ENCODE results near the gene ZNF775.
A peak's percentile ranks its signal among the peaks of the same experiment; 100 is the strongest.

Gene ZNF775

DNA sequence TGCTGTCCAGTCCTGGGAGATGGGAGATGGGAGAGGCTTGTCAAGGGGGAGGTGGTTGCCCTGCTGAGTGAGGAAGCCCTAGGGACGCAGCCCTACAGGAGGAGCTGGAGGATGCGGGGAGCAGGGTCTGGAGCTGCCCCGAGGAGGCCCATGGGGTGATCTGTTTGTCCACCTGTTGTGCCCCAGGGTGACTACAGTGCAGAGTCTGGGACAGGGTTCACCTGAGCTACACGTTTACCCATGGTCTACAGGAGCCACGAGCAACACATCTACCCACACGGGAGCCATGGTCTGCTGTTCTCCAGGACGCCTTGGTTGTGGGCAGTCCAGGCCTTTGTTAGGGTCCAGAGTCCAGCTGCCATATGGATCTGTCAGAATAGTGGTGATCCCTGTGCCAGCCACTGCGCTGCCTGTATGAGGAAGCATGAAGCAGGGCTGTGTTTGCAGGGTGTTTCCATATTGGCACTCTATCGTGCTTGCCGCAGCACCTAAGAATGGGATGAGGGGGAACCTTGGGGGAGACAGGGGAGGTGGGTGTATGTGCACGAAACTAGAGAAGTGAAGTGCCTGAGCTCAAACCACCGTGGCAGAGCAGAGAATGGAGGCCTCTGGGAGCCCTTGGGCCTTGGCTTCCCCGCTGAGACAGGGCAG lies 23.7 kb downstream of the ZNF775 start:
- DNase-seq: no peak

DNA sequence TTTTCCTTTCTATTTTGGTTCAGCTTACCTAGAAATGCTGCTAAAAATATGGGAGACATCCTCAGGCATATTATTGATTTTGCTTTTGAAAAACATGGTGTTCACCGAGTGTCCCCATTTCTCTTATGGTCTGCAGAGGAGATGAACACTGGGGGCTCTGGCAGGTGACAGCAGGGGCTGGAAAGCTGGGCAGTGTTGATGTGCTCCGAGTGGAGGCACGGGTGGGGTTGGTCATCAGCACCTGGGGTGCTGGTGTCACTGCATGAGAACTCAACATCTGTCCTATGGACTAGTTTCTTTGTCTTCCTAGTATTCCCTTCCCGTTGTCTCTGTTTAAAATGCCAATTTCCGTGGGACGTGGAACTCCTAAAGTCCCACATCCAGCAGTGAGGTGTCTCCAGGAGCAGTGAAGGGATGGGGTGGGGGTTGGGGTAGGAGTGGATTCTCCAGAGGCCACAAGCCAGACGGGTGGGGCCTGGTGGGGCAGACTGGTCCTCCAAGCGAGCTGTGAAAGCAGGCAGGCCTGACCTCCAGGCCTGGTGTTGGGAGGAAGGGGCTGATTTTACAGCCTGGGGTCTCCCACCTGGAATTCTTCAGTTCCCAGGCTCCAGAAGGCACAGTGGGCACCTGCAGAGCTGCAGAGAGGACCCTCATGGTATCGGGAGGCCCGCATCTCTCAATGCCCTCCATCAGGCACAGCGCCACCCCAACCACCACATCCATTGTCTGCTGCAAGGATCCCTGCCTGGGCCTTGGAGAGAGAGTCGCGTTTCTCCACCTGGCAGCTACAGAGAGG lies 24.4 kb downstream of the ZNF775 start:
- no peak for DNase-seq

DNA sequence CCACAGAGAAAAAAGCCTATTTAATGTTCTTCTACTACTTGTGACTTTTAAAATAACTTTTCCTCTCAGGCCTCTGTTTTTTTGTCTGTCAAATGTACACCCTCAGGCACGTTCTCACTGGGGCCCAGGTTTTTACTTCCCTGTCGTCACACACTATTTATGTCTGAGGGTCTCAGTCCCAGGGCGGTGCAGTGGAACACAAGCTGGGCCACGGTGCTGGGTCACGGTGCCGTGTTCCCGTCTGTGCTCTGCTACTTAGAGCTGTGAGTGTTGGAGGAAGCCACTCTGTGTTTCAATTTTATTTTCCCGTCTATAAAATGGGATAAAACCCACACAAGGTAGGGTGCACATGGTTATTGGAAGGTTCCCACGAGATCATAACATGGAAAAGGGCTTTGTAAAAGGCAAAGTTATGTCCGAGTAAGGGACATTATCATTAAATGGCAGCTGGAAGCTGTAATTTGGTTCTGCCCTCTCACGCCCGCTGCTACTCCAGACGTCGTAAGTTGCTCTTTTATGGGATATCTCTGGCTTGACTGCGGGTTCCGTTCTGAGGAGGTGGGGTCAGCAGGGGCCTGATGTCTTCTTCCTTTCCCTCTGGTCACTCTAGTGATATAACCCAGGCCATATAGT lies 25.2 kb downstream of the ZNF775 start:
- peak; percentile 73 for DNase-seq

DNA sequence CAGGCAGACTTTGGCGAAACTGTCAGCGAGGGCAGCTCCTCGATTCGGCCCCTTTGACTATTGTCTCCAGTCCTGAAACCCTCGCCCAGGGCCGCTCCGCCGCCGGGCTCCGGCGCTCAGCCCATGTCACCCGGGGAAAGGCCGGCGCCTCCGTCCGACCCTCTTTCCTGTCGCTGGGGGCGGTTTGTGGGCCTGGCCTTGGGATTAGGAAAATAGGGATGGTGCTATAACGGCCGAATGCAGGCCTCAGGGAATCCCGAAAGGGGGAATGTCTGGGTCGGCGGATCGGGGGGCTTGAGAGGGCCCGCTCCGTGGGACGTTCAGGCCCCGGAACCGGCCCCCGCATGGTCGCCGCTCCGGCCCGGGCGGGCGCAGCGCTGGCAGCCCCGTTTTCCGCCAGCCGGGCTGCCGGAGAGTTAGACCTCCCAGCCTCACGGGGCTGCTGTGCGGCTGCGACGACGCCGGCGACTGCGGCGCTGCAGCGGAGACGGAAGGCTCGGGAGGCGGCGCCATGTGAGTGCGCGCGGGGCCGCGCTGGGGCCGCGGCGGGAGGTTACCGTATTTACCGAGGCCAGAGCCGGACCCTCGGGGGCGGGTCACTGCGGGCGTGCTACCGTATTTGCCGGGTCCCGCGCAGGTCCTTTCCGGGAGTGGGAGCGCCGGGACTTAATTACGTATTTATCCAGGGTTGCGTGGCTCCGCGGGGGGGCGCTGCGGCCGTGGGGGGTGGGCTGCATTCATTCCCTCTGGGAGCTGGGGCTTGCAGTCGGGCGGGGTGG lies 25.9 kb downstream of the ZNF775 start:
- DNase-seq: peak; percentile 94

DNA sequence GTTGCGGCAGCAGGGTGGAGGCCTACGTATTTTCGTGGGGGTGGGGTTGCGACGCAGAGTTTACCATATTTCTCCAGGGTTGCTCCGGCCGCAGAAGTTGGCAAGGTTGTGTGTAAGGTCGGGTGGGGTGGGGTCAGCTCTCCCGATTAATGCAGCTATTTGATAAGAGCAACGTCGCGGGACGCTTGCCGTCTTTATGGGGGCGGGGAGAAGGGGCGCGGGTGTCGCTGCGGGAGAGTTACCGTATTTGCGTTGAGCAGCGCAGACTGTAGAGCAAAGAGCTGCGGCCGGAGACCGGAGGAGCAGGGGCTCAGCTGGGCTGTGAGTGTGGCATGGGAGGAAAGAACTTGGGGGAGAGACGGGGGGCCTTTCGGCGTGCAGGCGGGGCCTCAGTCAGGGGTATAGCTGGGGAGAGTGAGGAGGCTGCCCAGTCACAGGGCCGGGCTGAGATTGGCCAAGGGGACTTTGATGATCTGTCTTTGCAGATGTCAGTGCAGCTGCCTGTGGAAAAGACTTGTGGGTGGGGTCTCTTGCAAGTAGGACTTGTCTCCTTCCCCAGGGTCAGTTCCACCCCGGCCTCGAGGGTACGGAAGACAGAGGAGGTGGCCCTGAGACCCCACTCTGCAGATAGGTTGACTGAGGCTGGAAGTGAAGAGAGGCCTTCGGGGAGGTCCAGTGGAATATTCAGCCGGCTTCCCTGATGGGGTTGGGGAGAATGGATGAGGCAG lies 26.6 kb downstream of the ZNF775 start:
- peak; percentile 94 for DNase-seq

DNA sequence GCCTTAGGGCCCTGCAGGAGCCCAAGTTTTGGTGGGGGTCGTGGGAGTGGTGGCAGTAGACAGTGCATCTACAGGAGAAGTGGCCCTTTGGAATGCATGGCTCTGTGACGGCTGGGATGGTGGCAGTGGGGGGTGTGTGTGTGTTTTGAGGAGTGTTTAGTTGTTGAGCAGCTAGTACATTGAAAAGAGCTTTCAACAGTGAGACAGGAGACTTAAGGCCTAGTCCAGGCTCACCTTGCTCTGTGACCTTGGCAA lies 27.1 kb downstream of the ZNF775 start:
- DNase-seq: peak; percentile 71

DNA sequence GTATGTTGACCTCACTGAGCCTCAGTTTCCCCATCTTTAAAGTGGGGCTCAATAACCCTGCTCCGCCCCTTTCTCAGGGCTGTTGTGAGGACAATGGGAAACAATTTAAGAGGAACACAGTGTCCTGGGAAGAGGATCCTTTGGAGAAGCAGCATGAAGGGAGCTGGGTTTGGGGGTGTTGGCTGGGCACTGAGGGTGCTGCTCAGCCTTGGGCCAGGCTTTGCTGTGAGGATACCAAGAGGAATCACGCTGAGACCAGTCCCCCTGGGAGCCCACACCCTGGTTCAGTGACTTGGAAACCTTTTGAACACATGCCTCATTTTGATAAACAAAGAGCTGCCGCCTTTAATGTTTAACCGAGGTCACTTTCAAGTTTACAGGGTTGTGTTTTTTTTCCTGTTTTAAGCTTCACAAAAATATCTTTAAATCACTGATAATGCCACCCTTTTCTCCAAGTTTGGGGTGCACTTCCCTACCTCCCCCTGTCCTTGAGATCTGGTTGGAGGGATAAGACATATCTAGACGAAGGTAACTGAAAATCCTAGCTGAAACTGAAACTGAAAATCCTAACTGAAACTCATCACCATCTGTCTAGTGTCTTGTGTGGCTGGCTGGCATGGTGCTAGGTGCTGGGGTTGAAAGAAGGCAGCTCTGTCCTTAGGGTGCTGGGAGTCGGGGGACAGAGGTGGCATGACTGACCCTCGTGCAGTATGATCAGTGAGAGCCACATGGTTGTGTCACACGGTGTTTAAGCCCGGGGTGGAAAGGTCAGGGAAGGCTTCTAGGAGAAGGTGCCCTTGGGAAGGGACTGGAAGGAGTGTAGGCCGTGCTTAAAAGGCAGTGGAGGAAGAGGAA lies 27.7 kb downstream of the ZNF775 start:
- DNase-seq: peak; percentile 69

DNA sequence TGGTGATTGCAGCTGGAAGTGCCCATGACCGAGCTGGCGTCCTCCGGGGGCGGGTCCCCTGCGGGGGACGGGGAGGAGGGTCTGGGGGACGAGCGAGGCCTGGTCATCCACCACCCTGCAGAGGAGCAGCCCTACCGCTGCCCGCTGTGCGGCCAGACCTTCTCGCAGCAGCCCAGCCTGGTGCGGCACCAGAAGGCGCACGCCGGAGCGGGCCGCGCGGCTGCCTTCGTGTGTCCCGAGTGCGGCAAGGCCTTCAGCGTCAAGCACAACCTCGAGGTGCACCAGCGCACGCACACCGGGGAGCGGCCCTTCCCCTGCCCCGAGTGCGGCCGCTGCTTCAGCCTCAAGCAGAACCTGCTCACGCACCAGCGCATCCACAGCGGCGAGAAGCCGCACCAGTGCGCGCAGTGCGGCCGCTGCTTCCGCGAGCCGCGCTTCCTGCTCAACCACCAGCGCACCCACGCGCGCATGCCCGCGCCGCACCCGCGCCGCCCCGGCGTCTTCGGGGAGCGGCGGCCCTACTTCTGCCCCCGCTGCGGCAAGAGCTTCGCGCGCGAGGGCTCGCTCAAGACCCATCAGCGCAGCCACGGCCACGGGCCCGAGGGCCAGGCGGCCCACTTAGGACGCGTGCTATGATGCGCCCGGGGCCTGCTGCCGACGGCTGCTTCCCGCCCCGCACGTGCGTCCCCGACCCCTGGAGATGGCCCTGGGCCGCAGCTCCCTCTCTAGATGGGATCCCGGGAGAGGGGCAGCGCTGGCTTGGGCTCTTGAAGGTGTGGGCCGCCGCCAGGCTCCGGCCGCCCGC lies 28.7 kb downstream of the ZNF775 start:
- no peak for DNase-seq

DNA sequence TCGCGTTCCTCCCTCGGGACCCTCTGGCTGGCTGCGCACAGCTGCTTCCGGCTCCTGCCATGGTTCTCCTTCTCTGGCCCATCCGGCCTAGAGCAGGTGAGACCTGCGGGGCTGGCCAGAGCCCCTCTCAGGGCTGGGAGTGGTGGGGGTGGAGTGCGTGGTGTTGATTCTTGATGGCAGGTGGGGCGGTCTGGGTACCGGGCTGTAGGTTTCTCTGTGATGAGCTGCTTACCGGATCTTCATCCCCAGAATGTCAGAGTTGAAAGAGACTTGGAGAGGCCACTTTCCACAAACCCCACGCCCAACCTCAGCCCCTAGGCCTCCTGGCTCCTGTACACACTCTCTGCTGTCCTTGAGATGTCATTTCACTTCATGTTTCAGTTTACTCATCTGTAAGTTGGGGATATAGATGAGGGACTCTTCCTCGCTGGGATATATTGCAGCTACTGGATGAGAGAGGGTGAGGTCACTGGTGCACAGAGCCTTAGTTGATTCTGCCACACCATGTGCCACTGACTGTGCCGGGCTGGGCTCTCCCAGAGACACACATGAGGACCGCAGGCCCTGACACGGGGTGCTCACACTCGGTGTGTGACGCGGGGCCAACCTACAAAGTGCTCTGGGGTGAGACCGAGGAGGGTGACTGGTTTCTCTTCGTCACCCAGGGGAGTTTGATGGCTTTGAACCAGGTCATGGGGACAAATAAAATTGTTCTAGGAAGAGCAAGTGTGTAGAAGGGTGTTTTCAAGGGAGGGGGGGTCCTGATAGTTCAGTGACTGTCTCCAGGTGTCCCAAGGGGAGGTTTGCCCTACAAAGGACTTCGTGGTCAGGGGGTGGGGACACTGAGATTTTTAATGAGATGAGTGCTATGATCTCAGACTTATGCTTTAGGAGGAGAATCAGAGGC lies 29.5 kb downstream of the ZNF775 start:
- no peak for DNase-seq

DNA sequence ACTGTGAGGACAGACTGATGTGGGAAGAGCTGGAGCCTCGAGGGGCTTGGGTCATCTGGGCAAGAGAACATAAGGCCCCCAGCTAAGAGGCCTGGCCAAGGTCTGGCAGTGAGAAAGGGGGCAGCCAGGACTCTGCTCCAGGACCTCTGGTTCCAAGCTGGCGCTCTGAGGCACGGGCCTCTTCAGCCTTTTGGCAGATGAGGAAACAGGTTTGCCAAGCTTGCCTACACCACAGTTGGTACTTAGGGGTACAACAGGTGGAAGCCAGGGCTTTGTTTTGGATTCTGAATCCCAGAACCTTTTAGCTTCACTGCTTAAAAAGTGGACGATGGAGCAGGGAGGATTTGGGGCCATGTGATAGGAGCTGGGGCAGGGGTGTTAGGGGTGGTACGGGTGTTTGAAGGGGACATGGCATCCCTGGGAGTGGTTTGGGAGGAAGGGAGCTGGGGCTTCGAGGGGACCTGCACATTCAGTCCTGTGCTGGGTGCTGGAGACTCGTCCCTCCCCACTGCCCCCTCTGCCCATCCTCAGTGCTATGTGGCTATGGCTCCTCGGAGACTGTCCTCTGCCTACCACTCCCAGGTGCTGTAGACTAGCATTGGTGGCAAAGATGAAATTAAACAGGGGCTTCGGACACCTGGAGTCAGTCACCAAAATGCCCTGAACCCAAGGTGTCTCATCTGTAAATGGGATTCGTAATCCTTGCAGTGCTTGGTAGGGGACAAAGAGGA lies 30.3 kb downstream of the ZNF775 start:
- no peak for DNase-seq

DNA sequence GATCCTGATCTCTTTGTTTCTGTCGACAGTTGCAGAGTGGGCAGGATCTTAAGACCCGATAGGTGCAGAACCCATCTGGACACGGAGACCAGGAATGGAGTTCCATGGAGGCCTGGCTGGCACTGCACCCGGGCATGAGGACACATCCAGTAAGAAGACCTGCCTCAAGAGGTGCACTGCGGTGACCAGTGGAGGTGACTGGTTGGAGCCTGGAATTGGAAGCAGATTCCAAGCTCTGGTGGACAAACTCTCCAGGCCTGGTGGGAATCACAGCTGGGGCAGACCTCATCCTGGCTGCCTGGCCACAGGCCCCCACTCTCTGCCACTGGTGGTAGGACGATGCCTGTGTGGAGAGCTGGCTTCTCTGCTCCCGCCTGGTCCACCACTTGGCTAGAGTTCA lies 31.0 kb downstream of the ZNF775 start:
- no peak for DNase-seq

DNA sequence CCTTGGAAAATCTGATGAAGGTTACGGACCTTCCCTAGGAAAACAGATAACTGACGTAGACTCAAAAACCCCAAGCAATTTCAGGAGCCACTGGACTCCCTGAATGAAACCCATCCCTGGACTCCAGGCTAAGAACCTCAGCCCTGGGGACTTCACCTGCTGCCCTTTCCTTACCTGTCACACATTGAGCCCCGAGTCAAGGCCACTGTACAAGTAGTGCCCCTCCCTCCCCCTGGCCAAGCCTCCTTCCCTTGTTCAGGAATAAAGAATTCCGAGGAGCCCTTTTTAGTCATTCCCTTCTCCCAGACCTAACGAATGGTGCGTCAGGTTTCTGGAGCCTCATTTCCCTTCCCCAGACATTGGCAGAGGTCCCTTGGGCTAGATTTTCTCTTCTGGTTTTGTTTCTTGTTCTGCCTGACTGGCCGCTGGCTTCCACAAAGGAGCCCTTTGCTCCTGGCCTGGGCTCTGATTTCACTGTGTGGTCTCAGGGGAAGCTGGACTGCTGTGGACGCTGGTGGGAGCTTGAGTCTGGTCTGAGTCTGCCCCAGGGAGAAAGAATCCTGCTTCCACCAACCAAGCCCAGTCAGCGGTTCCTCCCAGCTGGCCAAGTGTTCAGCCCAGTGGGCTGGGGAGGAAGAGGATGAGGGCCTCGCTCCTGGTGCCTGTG lies 31.7 kb downstream of the ZNF775 start:
- no peak for DNase-seq

DNA sequence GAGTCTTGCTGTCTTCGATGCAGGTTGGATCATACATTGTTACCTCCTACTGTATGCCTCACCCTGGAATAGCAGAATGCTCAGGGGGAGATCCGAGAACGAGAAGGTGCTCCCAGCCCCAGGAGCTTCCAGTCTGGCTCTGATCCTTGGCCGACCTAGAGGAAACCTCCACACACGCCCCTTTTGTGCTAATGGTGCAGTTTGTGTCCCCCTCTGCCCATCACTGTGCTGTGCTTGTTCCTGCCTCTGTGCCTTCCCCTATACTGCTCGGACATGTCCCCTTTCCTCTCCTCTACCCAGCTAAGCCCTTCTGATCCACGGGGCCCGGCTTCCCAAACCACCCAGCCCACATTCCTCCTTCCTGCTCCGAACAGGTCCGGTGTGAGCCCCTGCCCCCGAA lies 32.5 kb downstream of the ZNF775 start:
- DNase-seq: no peak

DNA sequence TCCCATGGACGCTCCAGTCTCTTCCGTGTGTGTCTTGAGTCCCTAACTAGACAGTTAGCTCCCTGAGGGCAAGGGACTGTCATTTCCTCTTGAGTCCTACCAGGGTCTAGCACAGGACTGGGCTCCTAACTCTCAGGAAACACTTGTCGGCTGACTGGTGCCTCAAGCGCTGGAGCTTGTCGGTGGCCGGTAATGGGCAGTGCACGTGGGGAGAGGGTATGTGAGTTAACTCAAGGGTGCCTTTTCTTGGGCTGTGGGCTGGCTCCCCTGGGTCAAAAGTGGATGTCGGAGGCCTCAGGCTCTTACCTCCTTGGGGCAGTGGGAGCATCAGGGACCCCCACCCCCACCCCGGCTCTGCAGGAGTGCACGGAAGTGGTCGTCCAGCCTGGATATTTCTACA lies 32.9 kb downstream of the ZNF775 start:
- DNase-seq: no peak

DNA sequence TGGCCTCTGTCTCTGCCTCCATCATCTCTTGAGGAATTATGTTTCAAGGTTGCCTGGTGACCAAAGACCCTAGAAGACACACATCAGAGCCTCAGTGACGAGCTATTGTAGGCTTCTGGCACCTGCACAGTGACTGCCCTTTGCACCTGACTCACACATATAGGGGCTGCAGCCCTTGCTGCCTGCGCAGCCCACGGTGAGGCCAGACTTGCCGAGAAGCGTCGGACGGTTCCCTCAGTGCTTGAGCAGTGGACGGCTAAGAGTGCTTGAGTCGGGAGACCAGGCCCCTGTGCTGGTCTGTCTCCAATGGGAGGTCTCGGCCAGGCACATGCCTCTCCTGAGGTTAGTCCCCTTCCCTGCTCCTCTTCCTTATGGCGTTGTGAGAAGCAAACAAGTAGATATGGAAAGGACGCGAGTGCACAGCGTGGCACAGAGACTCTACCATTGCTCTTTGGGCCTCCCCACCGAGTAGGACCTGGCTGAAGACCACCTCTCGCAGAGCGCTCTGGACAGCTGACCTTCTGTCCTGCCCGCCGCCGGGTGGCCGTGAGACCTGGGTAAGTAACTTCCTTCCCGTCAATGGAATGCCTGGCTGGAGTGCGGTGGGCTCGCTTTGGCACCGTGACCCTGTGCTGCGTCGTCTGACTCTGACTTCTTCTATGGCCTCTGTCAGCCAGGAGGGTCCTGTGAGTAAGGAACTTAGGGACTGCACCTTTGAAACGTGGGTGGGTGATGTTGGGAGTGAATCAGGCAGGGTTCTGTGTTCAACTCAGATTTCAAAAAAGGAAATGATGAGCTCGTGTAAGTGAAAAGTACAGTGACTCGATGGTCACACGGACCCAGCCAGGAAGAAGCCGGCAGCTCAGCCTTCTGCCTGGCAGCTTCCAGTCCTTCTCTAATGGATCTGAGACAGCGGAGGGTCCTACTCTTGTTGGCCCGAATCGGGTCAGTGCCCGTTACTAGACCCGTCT lies 33.7 kb downstream of the ZNF775 start:
- DNase-seq: no peak

DNA sequence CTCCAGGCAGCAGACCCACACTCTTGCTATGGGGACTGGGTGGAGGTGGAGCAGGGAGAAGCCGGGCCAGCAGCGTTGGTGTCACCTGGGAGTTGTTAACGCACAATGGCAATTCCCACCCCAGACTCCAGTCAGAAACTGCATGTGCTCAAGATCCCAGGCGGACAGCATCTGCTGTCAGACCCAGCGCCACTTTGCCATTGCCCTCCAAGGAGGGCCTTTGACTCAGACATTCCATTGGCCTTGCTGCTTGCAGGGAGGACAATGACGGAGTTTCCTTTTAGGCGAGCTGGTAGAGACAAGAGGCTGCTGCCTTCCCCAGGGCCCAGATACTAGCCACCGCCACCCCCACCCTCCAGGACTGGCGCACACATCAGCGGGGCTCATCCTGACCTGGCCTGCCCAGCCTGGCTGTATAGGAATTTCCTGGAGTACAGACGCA lies 34.5 kb downstream of the ZNF775 start:
- DNase-seq: no peak

All from OCI-M1 (cell line).